Skeletal muscle cell (primary cell): ENCODE data around the gene PCDH9.

ENCODE experiments used
- DNase-seq: peaks from one replicate; pipeline ENCODE4 v3.0.0-alpha.2; 2010; ENCODE audit warnings: low read depth
- H3K4me3 ChIP-seq: 2 replicates; pipeline ENCODE4 v1.5.1; 2011; ENCODE audit warnings: low read depth, mild to moderate bottlenecking, control low read depth, low read length, moderate library complexity

Gene PCDH9

GRCh38 chr13:67168384-67168783 is 61.8 kb downstream of the PCDH9 start:
- DNase-seq, result no peak
- no peak overlapping the region for H3K4me3 ChIP-seq

- no peak overlapping the region for H3K4me3 ChIP-seq
- DNase-seq, result no peak
Observed at GRCh38 chr13:67167420-67167819, 62.7 kb downstream of the PCDH9 start.

- no peak for DNase-seq
Observed at GRCh38 chr13:67161176-67161575, 69.0 kb downstream of the PCDH9 start.

GRCh38 chr13:67158903-67159302 is 71.2 kb downstream of the PCDH9 start:
- H3K4me3 ChIP-seq, result no peak overlapping the region
- no peak for DNase-seq

More at GRCh38 chr13:67161176-67161575, 69.0 kb downstream of the PCDH9 start:
- no peak overlapping the region for H3K4me3 ChIP-seq

- DNase-seq, result no peak
- no peak overlapping the region for H3K4me3 ChIP-seq
Observed at GRCh38 chr13:67156723-67157060, 73.4 kb downstream of the PCDH9 start.

- DNase-seq, result no peak
- no peak overlapping the region for H3K4me3 ChIP-seq
Observed at GRCh38 chr13:67155898-67156722, 74.0 kb downstream of the PCDH9 start.

- no peak overlapping the region for H3K4me3 ChIP-seq
- no peak for DNase-seq
Observed at GRCh38 chr13:67152085-67152484, 78.1 kb downstream of the PCDH9 start.

GRCh38 chr13:67151652-67152051 is 78.5 kb downstream of the PCDH9 start:
- DNase-seq, result no peak
- no peak overlapping the region for H3K4me3 ChIP-seq

- no peak for DNase-seq
- no peak overlapping the region for H3K4me3 ChIP-seq
Observed at GRCh38 chr13:67150608-67151007, 79.5 kb downstream of the PCDH9 start.

GRCh38 chr13:67148161-67148571 is 82.0 kb downstream of the PCDH9 start:
- DNase-seq, result no peak
- peak overlapping the region; percentile 14 for H3K4me3 ChIP-seq

- H3K4me3 ChIP-seq, result peak overlapping the region; percentile 14
- DNase-seq, result peak; percentile 50
Observed at GRCh38 chr13:67147342-67148133, 82.6 kb downstream of the PCDH9 start.

- no peak for DNase-seq
- no peak overlapping the region for H3K4me3 ChIP-seq
Observed at GRCh38 chr13:67146523-67147130, 83.5 kb downstream of the PCDH9 start.

GRCh38 chr13:67145950-67146349 is 84.2 kb downstream of the PCDH9 start:
- no peak overlapping the region for H3K4me3 ChIP-seq
- no peak for DNase-seq

- no peak overlapping the region for H3K4me3 ChIP-seq
- DNase-seq, result no peak
Observed at GRCh38 chr13:67143544-67144115, 86.5 kb downstream of the PCDH9 start.

GRCh38 chr13:67140006-67140405 is 90.1 kb downstream of the PCDH9 start:
- no peak overlapping the region for H3K4me3 ChIP-seq
- DNase-seq, result no peak

GRCh38 chr13:67139551-67139950 is 90.6 kb downstream of the PCDH9 start:
- DNase-seq, result no peak
- no peak overlapping the region for H3K4me3 ChIP-seq

- no peak overlapping the region for H3K4me3 ChIP-seq
- no peak for DNase-seq
Observed at GRCh38 chr13:67138970-67139369, 91.2 kb downstream of the PCDH9 start.

- no peak for DNase-seq
- H3K4me3 ChIP-seq, result no peak overlapping the region
Observed at GRCh38 chr13:67137044-67137735, 92.9 kb downstream of the PCDH9 start.

- no peak for DNase-seq
- H3K4me3 ChIP-seq, result no peak overlapping the region
Observed at GRCh38 chr13:67136157-67136556, 94.0 kb downstream of the PCDH9 start.
